ENCODE measurements around the gene ALDH2. TPM values are rescaled to one million over a fixed set of nuclear protein-coding genes. Genes with fewer than 3 reads are reported as not detected.

Gene ALDH2
- total and polyA plus RNA-seq, 10 of the 15 experiments (the other 5 are each of a cell fraction or from before 2014, with no cell fraction given): 1.4 to 16.4 (median 8.7) TPM

GRCh38 chr12:111758120-111758561 is 8.6 kb upstream of the ALDH2 start:
- CTCF ChIA-PET: interaction anchor here (0.8 to 7.0 kb wide), 3 partner anchors 13 to 55 kb away, joined by 3 to 170 read pairs (median 4); no protein-coding TSS in a partner anchor
- no TSS peak for BruUV-seq (replicated peaks)

More at GRCh38 chr12:111758120-111758561, 8.6 kb upstream of the ALDH2 start:
- Histone ChIP-seq H3K4me1 (ENCODE audit: control insufficient read depth, insufficient read depth, low read length) (peaks cover 45% of the 10 kb centered on the region), H3K27ac (ENCODE audit: control insufficient read depth, insufficient read depth) (peak overlapping the region; percentile 75), H4K20me1 (ENCODE audit: control insufficient read depth, insufficient read depth) (no peaks in the 10 kb centered on the region), H3K9me3 (replicated peaks; ENCODE audit: control insufficient read depth, insufficient read depth, low read length) (no peaks in the 10 kb centered on the region; the same call in 2 of the 3 replicates), H3K27me3 (replicated peaks in 1 of 2; ENCODE audit: control insufficient read depth in 2 of 2, insufficient read depth in 2 of 2, low read length in 1 of 2) (no peaks in the 10 kb centered on the region), H3K79me2 (ENCODE audit: control insufficient read depth, insufficient read depth, low read length) (no peaks in the 10 kb centered on the region), H3K4me3 (no peak overlapping the region), H3K36me3 (ENCODE audit: control insufficient read depth in 2 of 2, insufficient read depth in 2 of 2, low read length in 1 of 2) (no peaks in the 10 kb centered on the region), H3K9ac (ENCODE audit: control insufficient read depth, insufficient read depth, low read length) (peak overlapping the region; percentile 49), H2AFZ (ENCODE audit: control insufficient read depth, low read depth, low read length) (no peak overlapping the region; the same call in 1 of the 2 replicates), H3K4me2 (ENCODE audit: control insufficient read depth, insufficient read depth) (peak overlapping the region; percentile 31)
- no peak for FAIRE-seq
- TF ChIP-seq FOXK2 (IDR thresholded peaks at IDR 0.05) (no peak), ZNF217 (IDR thresholded peaks at IDR 0.05) (no peak), GABPA (IDR thresholded peaks at IDR 0.05; ENCODE audit: low read depth) (no peak), MEF2B (IDR thresholded peaks at IDR 0.05; ENCODE audit: partially characterized antibody, poor library complexity, severe bottlenecking) (peak; percentile 3), CREB1 (IDR thresholded peaks at IDR 0.05; ENCODE audit: low read depth) (no peak), ZNF207 (IDR thresholded peaks at IDR 0.05; ENCODE audit: borderline replicate concordance) (no peak), YY1 (IDR thresholded peaks at IDR 0.05; ENCODE audit: low read depth, low read length) (no peak), ATF2 (IDR thresholded peaks at IDR 0.05; ENCODE audit: low read length) (no peak)
- WGBS (ENCODE audit: insufficient coverage, insufficient replicate concordance, low lambda C conversion rate, missing lambda C conversion rate): 79% methylated on average over 9 of the region's 9 CpGs
- intact Hi-C loops (cut with micrococcal nuclease; ENCODE audit: unreplicated experiment): no loop called here
- peak; percentile 12 for ATAC-seq
- DNase-seq (ENCODE audit: low read depth, low spot score): no peak
- in situ Hi-C loops (cut with MboI): loop anchor here (10.0 kb wide), 1 partner anchor 57 kb away; no protein-coding TSS in a partner anchor
- ChIA-PET SMC1A (ENCODE audit: uncharacterized antibody, unreplicated experiment) (interaction anchor here (0.6 to 2.6 kb wide), 5 partner anchors 13 to 55 kb away, joined by 3 to 12 read pairs (median 5); no protein-coding TSS in a partner anchor), POLR2A (no interaction called here), RAD21 (ENCODE audit: unreplicated experiment) (interaction anchor here (1.4 kb wide), 2 partner anchors 18 to 29 kb away, joined by 4 to 5 read pairs; no protein-coding TSS in a partner anchor)

All from GM12878 (cell line).